SK-N-SH treated with all-trans-retinoic acid at 6 μM for 48 hours (cell line): ENCODE measurements around the gene LRP5.

Experiments
- BACH2 ChIP-seq: fragments of 250-450 bp; sonication (Bioruptor Pico); IDR thresholded peaks from 2 replicates; pipeline ENCODE4 v1.9.0; 2021; ENCODE audit warnings: mild to moderate bottlenecking, borderline replicate concordance
- CSRNP3 ChIP-seq: fragments of 250-450 bp; sonication (Bioruptor Pico); IDR thresholded peaks from 2 replicates; pipeline ENCODE4 v1.5.1; 2021; ENCODE audit warnings: mild to moderate bottlenecking, moderate library complexity
- GLIS3 ChIP-seq: fragments of 250-450 bp; sonication (Bioruptor Pico); IDR thresholded peaks from 2 replicates; pipeline ENCODE4 v1.5.0; 2020; ENCODE audit warnings: mild to moderate bottlenecking, moderate library complexity
- ISL1 ChIP-seq: fragments of 250-450 bp; sonication (Bioruptor Pico); IDR thresholded peaks from 2 replicates; pipeline ENCODE4 v2.1.2; 2022; ENCODE audit warnings: mild to moderate bottlenecking, moderate library complexity
- SNAI2 ChIP-seq: fragments of 250-450 bp; sonication (Bioruptor Pico); IDR thresholded peaks from 2 replicates; pipeline ENCODE4 v1.5.0; 2020; ENCODE audit warnings: mild to moderate bottlenecking, moderate library complexity
- TCF4 ChIP-seq: fragments of 250-450 bp; sonication (Bioruptor Pico); IDR thresholded peaks from 2 replicates; pipeline ENCODE4 v1.8.0; 2021; ENCODE audit warnings: mild to moderate bottlenecking, moderate library complexity, borderline replicate concordance
- ZNF70 ChIP-seq: fragments of 450-650 bp; formaldehyde crosslinking; IDR thresholded peaks from 2 replicates; pipeline ENCODE4 v1.5.0; 2020; ENCODE audit warnings: mild to moderate bottlenecking, moderate library complexity
- ZNF8 ChIP-seq: fragments of 450-650 bp; formaldehyde crosslinking; IDR thresholded peaks from 2 replicates; pipeline ENCODE4 v1.5.0; 2020; ENCODE audit warnings: mild to moderate bottlenecking, moderate library complexity
- TF ChIP-seq, protein P1 (sequence below): fragments of 250-450 bp; sonication (Bioruptor Pico); IDR thresholded peaks from 2 replicates; pipeline ENCODE4 v1.8.0; 2020; ENCODE audit warnings: mild to moderate bottlenecking, moderate library complexity, borderline replicate concordance
- TF ChIP-seq, protein P2 (sequence below): fragments of 250-450 bp; sonication (Bioruptor Pico); IDR thresholded peaks from 2 replicates; pipeline ENCODE4 v1.8.0; 2021; ENCODE audit warnings: low read depth, mild to moderate bottlenecking, moderate library complexity, borderline replicate concordance
- TF ChIP-seq, protein P3 (sequence below): fragments of 250-450 bp; sonication (Bioruptor Pico); IDR thresholded peaks from 2 replicates; pipeline ENCODE4 v1.5.1; 2020; ENCODE audit warnings: low read depth, mild to moderate bottlenecking, moderate library complexity
- TF ChIP-seq, protein P4 (sequence below): fragments of 250-450 bp; sonication (Bioruptor Pico); IDR thresholded peaks from 2 replicates; pipeline ENCODE4 v1.5.0; 2020; ENCODE audit warnings: mild to moderate bottlenecking, moderate library complexity

GRCh38 chr11:68303083-68303482, 9.3 kb upstream of the LRP5 start:
- TF ChIP-seq TCF4, result no peak
- TF ChIP-seq GLIS3 (CRISPR knock-in tag), result no peak
- TF ChIP-seq, protein P1, sequence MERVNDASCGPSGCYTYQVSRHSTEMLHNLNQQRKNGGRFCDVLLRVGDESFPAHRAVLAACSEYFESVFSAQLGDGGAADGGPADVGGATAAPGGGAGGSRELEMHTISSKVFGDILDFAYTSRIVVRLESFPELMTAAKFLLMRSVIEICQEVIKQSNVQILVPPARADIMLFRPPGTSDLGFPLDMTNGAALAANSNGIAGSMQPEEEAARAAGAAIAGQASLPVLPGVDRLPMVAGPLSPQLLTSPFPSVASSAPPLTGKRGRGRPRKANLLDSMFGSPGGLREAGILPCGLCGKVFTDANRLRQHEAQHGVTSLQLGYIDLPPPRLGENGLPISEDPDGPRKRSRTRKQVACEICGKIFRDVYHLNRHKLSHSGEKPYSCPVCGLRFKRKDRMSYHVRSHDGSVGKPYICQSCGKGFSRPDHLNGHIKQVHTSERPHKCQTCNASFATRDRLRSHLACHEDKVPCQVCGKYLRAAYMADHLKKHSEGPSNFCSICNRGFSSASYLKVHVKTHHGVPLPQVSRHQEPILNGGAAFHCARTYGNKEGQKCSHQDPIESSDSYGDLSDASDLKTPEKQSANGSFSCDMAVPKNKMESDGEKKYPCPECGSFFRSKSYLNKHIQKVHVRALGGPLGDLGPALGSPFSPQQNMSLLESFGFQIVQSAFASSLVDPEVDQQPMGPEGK (CRISPR knock-in tag), result no peak
- TF ChIP-seq, protein P2, sequence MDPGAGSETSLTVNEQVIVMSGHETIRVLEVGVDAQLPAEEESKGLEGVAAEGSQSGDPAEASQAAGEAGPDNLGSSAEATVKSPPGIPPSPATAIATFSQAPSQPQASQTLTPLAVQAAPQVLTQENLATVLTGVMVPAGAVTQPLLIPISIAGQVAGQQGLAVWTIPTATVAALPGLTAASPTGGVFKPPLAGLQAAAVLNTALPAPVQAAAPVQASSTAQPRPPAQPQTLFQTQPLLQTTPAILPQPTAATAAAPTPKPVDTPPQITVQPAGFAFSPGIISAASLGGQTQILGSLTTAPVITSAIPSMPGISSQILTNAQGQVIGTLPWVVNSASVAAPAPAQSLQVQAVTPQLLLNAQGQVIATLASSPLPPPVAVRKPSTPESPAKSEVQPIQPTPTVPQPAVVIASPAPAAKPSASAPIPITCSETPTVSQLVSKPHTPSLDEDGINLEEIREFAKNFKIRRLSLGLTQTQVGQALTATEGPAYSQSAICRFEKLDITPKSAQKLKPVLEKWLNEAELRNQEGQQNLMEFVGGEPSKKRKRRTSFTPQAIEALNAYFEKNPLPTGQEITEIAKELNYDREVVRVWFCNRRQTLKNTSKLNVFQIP (CRISPR knock-in tag), result no peak
- no peak for TF ChIP-seq ZNF8 (CRISPR knock-in tag)
- no peak for TF ChIP-seq ZNF70 (CRISPR knock-in tag)
- TF ChIP-seq, protein P3, sequence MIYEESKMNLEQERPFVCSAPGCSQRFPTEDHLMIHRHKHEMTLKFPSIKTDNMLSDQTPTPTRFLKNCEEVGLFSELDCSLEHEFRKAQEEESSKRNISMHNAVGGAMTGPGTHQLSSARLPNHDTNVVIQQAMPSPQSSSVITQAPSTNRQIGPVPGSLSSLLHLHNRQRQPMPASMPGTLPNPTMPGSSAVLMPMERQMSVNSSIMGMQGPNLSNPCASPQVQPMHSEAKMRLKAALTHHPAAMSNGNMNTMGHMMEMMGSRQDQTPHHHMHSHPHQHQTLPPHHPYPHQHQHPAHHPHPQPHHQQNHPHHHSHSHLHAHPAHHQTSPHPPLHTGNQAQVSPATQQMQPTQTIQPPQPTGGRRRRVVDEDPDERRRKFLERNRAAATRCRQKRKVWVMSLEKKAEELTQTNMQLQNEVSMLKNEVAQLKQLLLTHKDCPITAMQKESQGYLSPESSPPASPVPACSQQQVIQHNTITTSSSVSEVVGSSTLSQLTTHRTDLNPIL (CRISPR knock-in tag), result no peak
- TF ChIP-seq CSRNP3 (CRISPR knock-in tag), result no peak
- TF ChIP-seq, protein P4, sequence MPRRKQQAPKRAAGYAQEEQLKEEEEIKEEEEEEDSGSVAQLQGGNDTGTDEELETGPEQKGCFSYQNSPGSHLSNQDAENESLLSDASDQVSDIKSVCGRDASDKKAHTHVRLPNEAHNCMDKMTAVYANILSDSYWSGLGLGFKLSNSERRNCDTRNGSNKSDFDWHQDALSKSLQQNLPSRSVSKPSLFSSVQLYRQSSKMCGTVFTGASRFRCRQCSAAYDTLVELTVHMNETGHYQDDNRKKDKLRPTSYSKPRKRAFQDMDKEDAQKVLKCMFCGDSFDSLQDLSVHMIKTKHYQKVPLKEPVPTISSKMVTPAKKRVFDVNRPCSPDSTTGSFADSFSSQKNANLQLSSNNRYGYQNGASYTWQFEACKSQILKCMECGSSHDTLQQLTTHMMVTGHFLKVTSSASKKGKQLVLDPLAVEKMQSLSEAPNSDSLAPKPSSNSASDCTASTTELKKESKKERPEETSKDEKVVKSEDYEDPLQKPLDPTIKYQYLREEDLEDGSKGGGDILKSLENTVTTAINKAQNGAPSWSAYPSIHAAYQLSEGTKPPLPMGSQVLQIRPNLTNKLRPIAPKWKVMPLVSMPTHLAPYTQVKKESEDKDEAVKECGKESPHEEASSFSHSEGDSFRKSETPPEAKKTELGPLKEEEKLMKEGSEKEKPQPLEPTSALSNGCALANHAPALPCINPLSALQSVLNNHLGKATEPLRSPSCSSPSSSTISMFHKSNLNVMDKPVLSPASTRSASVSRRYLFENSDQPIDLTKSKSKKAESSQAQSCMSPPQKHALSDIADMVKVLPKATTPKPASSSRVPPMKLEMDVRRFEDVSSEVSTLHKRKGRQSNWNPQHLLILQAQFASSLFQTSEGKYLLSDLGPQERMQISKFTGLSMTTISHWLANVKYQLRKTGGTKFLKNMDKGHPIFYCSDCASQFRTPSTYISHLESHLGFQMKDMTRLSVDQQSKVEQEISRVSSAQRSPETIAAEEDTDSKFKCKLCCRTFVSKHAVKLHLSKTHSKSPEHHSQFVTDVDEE (CRISPR knock-in tag), result no peak
- no peak for TF ChIP-seq BACH2 (CRISPR knock-in tag)
- no peak for TF ChIP-seq SNAI2 (CRISPR knock-in tag)
- TF ChIP-seq ISL1, result no peak
